Measurements from ENCODE around the gene NSG1.

Gene NSG1

GRCh38 chr4:4386296-4386735 lies 586 bp upstream of the NSG1 start:
- TF ChIP-seq ZFX (IDR thresholded peaks at IDR 0.05) (no peak), CTCF (conservative IDR thresholded peaks at IDR 0.05) (no peak)
- no peak overlapping the region for H3K27ac ChIP-seq

GRCh38 chr4:4387531-4388310 lies 819 bp downstream of the NSG1 start:
- TF ChIP-seq CTCF (conservative IDR thresholded peaks at IDR 0.05) (no peak), ZFX (IDR thresholded peaks at IDR 0.05) (no peak)
- no peak overlapping the region for H3K27ac ChIP-seq

GRCh38 chr4:4388311-4388790 lies 1.4 kb downstream of the NSG1 start:
- TF ChIP-seq CTCF (conservative IDR thresholded peaks at IDR 0.05) (no peak), ZFX (IDR thresholded peaks at IDR 0.05) (no peak)
- no peak overlapping the region for H3K27ac ChIP-seq

GRCh38 chr4:4388836-4389575 lies 2.1 kb downstream of the NSG1 start:
- TF ChIP-seq ZFX (IDR thresholded peaks at IDR 0.05) (no peak), CTCF (conservative IDR thresholded peaks at IDR 0.05) (no peak)
- no peak overlapping the region for H3K27ac ChIP-seq

GRCh38 chr4:4390046-4390445 lies 3.1 kb downstream of the NSG1 start:
- H3K27ac ChIP-seq, result no peak overlapping the region
- TF ChIP-seq CTCF (conservative IDR thresholded peaks at IDR 0.05), result no peak

- TF ChIP-seq ZFX (IDR thresholded peaks at IDR 0.05) (no peak), CTCF (conservative IDR thresholded peaks at IDR 0.05) (no peak)
- no peak overlapping the region for H3K27ac ChIP-seq
These were observed 3.8 kb downstream of the NSG1 start for GRCh38 chr4:4390515-4391240.

Data from C4-2B (cell line).